Breast epithelium (tissue), 3 donors: ENCODE measurements around the gene DLX4.

Experiments
- CTCF ChIP-seq, 3 donors: fragments of 450-650 bp; IDR thresholded peaks; one replicate each; pipeline ENCODE4 v1.5.1; 2016 to 2017; ENCODE audit warnings: antibody characterized with exemption in 3 of 3, mild to moderate bottlenecking in 3 of 3, moderate library complexity in 3 of 3
- POLR2A ChIP-seq: fragments of 450-650 bp; IDR thresholded peaks from one replicate; pipeline ENCODE4 v1.6.1; 2016; ENCODE audit warnings: antibody characterized with exemption, mild to moderate bottlenecking, moderate library complexity

GRCh38 chr17:49952912-49953497 is 16.0 kb upstream of the DLX4 start:
- TF ChIP-seq POLR2A, result no peak
- no peak for TF ChIP-seq CTCF (IDR thresholded peaks at IDR 0.05)
